Heart right ventricle (tissue), 16 donors: ENCODE results near the gene GINS1. TPM values are rescaled to one million over a fixed set of nuclear protein-coding genes. Genes with fewer than 3 reads are reported as not detected.
"Not testable (repeated sequence)": the region's sequence is repeated elsewhere in the genome, so short reads cannot be mapped to it uniquely, and the experiment has no call there.

Experiments
- ATAC-seq, 8 donors: fragments of 200-7000 bp; cut with Tn5 transposase; one replicate each; pipeline ENCODE4 v1.9.1; 2020; ENCODE audit warnings: mild to moderate bottlenecking in 8 of 8, moderate library complexity in 8 of 8, moderate number of reproducible peaks in 1 of 8
- DNase-seq, 2 donors: peaks; one replicate each; pipeline ENCODE4 v3.0.0-alpha.2; 2020
- H3K27ac ChIP-seq, 10 donors: fragments of 200-600 bp; sonication (generic) in 2 of 10; one replicate each; pipeline versions ENCODE4 v1.5.0 to v1.8.0; 2020 to 2022; ENCODE audit warnings: mild to moderate bottlenecking in 3 of 10
- H3K27me3 ChIP-seq, 7 donors: fragments of 200-600 bp; one replicate each; pipeline ENCODE4 v1.8.0; 2021 to 2022; ENCODE audit warnings: mild to moderate bottlenecking in 2 of 7
- H3K36me3 ChIP-seq, 9 donors: fragments of 200-600 bp; sonication (generic) in 1 of 9; one replicate each; pipeline versions ENCODE4 v1.5.0 to v1.8.0; 2020 to 2022; ENCODE audit warnings: mild to moderate bottlenecking in 2 of 9
- H3K4me1 ChIP-seq, 9 donors: fragments of 200-600 bp; sonication (generic) in 1 of 9; one replicate each; pipeline versions ENCODE4 v1.5.0 to v1.8.0; 2020 to 2022; ENCODE audit warnings: mild to moderate bottlenecking in 4 of 9
- H3K4me3 ChIP-seq, 10 donors: fragments of 200-600 bp; sonication (generic) in 2 of 10; one replicate each; pipeline versions ENCODE4 v1.5.0 to v1.8.0; 2020 to 2022; ENCODE audit warnings: mild to moderate bottlenecking in 7 of 10, moderate library complexity in 2 of 10
- H3K9me3 ChIP-seq, 11 donors: fragments of 200-600 bp in 10 of 11; sonication (generic) in 2 of 11; one replicate each; pipeline versions ENCODE4 v1.5.0 to v1.8.0; 2013 to 2022; ENCODE audit warnings: mild to moderate bottlenecking in 2 of 11, control low read depth in 1 of 11, moderate library complexity in 1 of 11
- CTCF ChIP-seq, 9 donors: fragments of 200-600 bp; sonication (generic) in 2 of 9; IDR thresholded peaks; one replicate each; pipeline versions ENCODE4 v1.5.0 to v1.8.0; 2021 to 2022; ENCODE audit warnings: antibody characterized with exemption in 9 of 9, mild to moderate bottlenecking in 5 of 9, moderate library complexity in 1 of 9
- WGBS, 2 donors: extraction: QIAGEN DNeasy Blood & Tissue Kit; methylation state at CpG; one replicate each; pipeline ENCODE4 v1.1.7; 2013; ENCODE audit warnings: inconsistent platforms in 1 of 2; 5-methylcytosine and 5-hydroxymethylcytosine counted together
- intact Hi-C, 10 donors: fragments of 100-400 bp; cut with DNase I; formaldehyde crosslinking; loops; one replicate each; pipeline versions ENCODE4 v1.11.1 to v1.14.2; 2022
- polyA plus RNA-seq, 2 donors: library from polyadenylated mRNA; stranded (reverse); fragments of 200-250 nt; gene quantifications; one replicate each; pipeline ENCODE4 v1.2.3, GENCODE V29; 2013
- total RNA-seq, 10 donors: library from RNA; stranded (reverse); fragmentation: NEBNext Ultra II Directional in 3 of 10; extraction: Animal tissue kit (Norgen Biotek cat#: 25700) in 3 of 10; gene quantifications; one replicate each; pipeline versions ENCODE4 v1.2.1 to v1.2.4, GENCODE V29; 2021 to 2023
- donor health status: Arrhythmogenic right ventricular cardiomyopathy.
- donor health status: ischemic (EF 13 %, LVEDD 7.1; RV severe dilation, severe dysfunction).
- donor health status: healthy with polysubstance abuse.
- donor health status: DM: no; HTN: yes; CAD: no.
- donor health status: DM: no; HTN: no; CAD: no.
- donor health status: ischemic (EF 25% LVEDD 6.9; RV normal size, moderate dysfunction).
- donor health status: ischemic (EF 25% LVEDD 5.7; RV mildly dilated, moderate dysfunction).
- donor health status: healthy.
- donor health status: DM: yes; HTN: yes; CAD: no.
- donor health status: Ischemic cardiomyopathy.
- donor health status: ischemic (EF 35%, LVEDD 5.7; RV mildly dilated, moderate dysfunction).
- donor health status: nonischemic (EF 11% LVEDD 7.7; RV severe dilation, severe dysfunction).
- donor health status: DM: yes; HTN: yes; CAD: no.
- donor health status: PGD.
- donor health status: ischemic (EF 29% LVEDD 5.4; RV normal size, mild dysfunction).
- donor health status: nonischemic (EF 23%, LVEDD 6.1; RV moderate dilation, normal function).

The GINS1 gene
- total and polyA plus RNA-seq, 12 donors: 0.19 to 1.6 (median 0.54) TPM

DNA sequence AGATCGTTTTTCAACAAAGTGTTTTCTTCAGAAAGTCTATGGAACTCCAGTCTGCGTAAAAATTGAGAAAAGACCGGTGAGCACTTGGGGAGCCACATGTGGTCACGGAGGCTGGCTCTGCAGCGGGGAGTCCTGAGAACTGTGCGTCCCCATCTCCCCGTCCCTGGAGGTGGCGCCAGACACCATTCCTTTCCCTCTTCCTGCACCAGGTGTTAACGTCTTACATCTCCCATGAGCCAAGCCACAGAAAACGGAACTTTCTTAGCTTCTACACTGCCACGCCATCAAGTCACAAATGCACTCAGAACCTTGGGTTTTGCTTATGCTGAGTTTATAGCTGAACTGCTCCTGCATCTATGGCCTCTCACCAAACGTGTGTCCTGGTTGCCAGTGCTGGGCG is 62.6 kb downstream of the GINS1 start:
- H3K27me3 ChIP-seq: no peaks in the 10 kb centered on the region
- ATAC-seq (no peak), DNase-seq (no peak)
- no peak overlapping the region for H3K27ac ChIP-seq
- WGBS, 2 donors: 78 to 82% methylated on average over 13 of the region's 13 CpGs
- peak in 7 of 9 donors; percentile 8 to 50 (median 35) for TF ChIP-seq CTCF (IDR thresholded peaks at IDR 0.05)
- peaks cover 0 to 22% (median 0%) of the 10 kb centered on the region in 9 donors for H3K36me3 ChIP-seq
- H3K4me3 ChIP-seq: no peak overlapping the region
- intact Hi-C loops: no loop called here
- peaks cover 0 to 1% (median 0%) of the 10 kb centered on the region in 9 donors for H3K4me1 ChIP-seq
- no peaks in the 10 kb centered on the region for H3K9me3 ChIP-seq

DNA sequence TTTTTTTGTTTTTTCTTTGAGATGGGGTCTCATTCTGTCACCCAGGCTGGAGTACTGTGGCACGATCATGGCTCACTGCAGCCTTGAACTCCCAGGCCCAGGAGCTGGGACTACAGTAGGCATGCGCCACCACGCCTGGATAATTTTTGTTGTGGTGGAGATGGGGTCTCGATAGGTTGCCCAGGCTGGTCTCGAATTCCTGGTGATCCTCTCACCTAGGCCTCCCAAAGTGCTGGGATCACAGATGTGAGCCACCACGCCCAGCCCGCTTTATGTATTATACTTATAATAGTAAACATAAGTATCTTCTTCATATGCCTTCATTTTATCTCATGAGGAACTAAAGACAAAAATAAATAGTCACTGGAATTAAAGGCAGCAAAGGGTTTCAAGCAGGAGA is 63.5 kb downstream of the GINS1 start:
- Histone ChIP-seq H3K36me3 (peaks cover 0 to 22% (median 0%) of the 10 kb centered on the region in 9 donors), H3K27ac (no peak overlapping the region), H3K4me3 (no peak overlapping the region), H3K9me3 (no peaks in the 10 kb centered on the region), H3K4me1 (no peaks in the 10 kb centered on the region), H3K27me3 (no peaks in the 10 kb centered on the region)
- no peak for DNase-seq
- no peak for ATAC-seq
- WGBS, 2 donors: 95 to 98% methylated on average over 7 of the region's 7 CpGs
- no peak for TF ChIP-seq CTCF (IDR thresholded peaks at IDR 0.05)
- intact Hi-C loops: no loop called here

DNA sequence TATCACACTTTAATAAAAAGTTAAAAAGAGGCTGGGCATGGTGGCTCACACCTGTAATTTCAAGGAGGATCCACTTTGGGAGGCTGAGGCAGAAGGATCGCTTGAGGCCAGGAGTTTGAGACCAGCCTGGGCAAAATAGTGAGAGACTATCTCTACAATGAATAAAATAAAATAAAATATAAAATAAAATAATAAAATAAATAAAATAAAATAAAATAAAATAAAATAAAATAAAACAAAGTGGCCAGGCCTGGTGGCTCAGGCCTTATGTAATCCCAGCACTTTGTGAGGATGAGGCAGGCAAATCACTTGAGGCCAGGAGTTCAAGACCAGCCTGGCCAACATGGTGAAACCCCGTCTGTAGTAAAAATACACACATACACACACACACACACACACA is 65.8 kb downstream of the GINS1 start:
- DNase-seq, H3K4me3 ChIP-seq, intact Hi-C loops, H3K36me3 ChIP-seq, H3K27ac ChIP-seq, ATAC-seq, H3K27me3 ChIP-seq, H3K9me3 ChIP-seq, H3K4me1 ChIP-seq: not testable (repeated sequence)
- WGBS, 2 donors: 99 to 100% methylated on average over 2 of the region's 2 CpGs

DNA sequence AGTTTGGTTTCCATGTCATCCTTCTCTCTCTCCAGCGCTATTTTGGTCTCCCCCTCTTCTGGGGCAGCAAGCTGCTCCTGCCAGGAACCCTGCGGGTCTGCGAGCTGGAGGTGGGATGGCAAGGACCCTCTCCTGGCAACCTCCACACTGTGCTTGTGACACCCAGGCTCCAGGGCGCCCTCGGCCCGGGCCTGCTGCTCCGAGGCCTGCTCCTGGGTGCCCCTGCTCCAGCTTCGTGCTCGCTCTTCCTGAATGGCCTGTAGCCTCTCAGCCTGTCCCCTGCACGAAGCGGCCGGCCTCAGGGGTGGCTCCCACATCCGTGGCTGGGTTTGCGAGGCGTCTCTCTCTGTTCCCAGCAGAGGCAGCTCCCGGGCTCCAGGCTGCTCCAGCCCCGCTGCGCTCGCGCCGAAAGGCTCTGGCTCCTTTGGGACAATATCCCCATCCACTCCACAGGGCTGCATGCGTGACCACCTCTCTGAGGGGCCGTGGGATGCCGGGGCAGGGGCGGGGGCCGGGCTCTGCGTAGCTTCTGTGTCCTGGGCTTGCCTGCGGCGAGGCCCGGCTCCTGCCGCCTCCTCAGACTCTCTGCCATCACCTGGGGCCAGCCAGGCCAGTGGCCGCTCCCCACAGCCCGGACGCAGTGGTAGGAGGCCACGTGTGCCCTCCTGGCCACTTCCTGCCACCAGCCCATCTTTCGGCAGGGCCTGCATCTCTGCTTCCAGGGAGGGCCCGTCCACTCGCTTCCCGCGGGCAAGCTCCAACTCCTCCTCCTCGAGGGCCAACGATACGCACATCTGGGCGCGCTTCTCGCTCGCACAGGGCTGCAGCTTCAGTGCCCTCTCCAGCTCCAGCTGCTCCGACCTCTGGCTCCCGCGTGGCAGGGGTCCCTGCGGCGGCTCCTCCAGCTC is 68.9 kb downstream of the GINS1 start:
- H3K4me3 ChIP-seq: no peak overlapping the region
- no peak for TF ChIP-seq CTCF (IDR thresholded peaks at IDR 0.05)
- 94% methylated on average over 52 of the region's 52 CpGs for WGBS, 2 donors
- intact Hi-C loops: no loop called here
- no peaks in the 10 kb centered on the region for H3K9me3 ChIP-seq
- DNase-seq: no peak
- no peaks in the 10 kb centered on the region for H3K4me1 ChIP-seq
- peaks cover 0 to 17% (median 0%) of the 10 kb centered on the region in 9 donors for H3K36me3 ChIP-seq
- peak in 3 of 8 donors; percentile 7 to 31 (median 15) for ATAC-seq
- no peak overlapping the region for H3K27ac ChIP-seq
- no peaks in the 10 kb centered on the region for H3K27me3 ChIP-seq
